H1 (cell line): ENCODE results near the gene ZBTB7B. TPM values are rescaled to one million over a fixed set of nuclear protein-coding genes. Genes with fewer than 3 reads are reported as not detected.

Source experiments
- CTCF ChIA-PET: fragments of 300-600 bp; sonication (Branson Sonifier 250); formaldehyde crosslinking; loops from one replicate; lab custom pipeline; 2021; ENCODE audit not compliant: partially characterized antibody; lab: Charles Lee
- POLR2A ChIA-PET: fragments of 300-600 bp; sonication (Branson Sonifier 250); formaldehyde crosslinking; loops from one replicate; lab custom pipeline; 2021; ENCODE audit warnings: inconsistent platforms; ENCODE audit not compliant: partially characterized antibody; lab: Charles Lee
- DNase-seq, 2 experiments: peaks; one replicate each; pipeline versions ENCODE4 v3.0.0 to v3.0.0-alpha.2; 2010 to 2022; ENCODE audit warnings: low spot score in 2 of 2, low read depth in 1 of 2, mixed read lengths in 1 of 2
- FAIRE-seq: peaks from 2 replicates; lab custom pipeline; 2011; peaks lifted over from hg19 to GRCh38; lab: Jason Lieb, UNC
- H2AFZ ChIP-seq: 2 replicates; pipeline ENCODE4 v1.8.1; 2012; ENCODE audit warnings: low read length, inconsistent platforms
- H2AK5ac ChIP-seq: 2 replicates; pipeline ENCODE4 v1.6.1; 2013; ENCODE audit warnings: low read depth, low read length
- H2BK120ac ChIP-seq: replicated peaks from 2 replicates; pipeline ENCODE3; 2013; ENCODE audit warnings: low read depth, low read length, inconsistent platforms
- H2BK12ac ChIP-seq: 2 replicates; pipeline ENCODE4 v1.6.1; 2013; ENCODE audit warnings: low read depth, low read length
- H2BK15ac ChIP-seq: 2 replicates; pipeline ENCODE4 v1.6.1; 2013; ENCODE audit warnings: low read length
- H2BK20ac ChIP-seq: 2 replicates; pipeline ENCODE4 v1.6.1; 2013; ENCODE audit warnings: low read length
- H2BK5ac ChIP-seq: 2 replicates; pipeline ENCODE4 v1.6.1; 2013; ENCODE audit warnings: low read depth, low read length
- H3K14ac ChIP-seq: 2 replicates; pipeline ENCODE4 v1.6.1; 2013; ENCODE audit warnings: inconsistent platforms; ENCODE audit not compliant: insufficient read length
- H3K18ac ChIP-seq: 2 replicates; pipeline ENCODE4 v1.6.1; 2013; ENCODE audit warnings: low read length; ENCODE audit errors: extremely low read depth
- H3K23ac ChIP-seq: 2 replicates; pipeline ENCODE4 v1.6.1; 2013; ENCODE audit warnings: inconsistent platforms; ENCODE audit not compliant: insufficient read length
- H3K23me2 ChIP-seq: 2 replicates; pipeline ENCODE4 v1.6.1; 2013; ENCODE audit warnings: low read depth, low read length
- H3K27ac ChIP-seq: 2 replicates; pipeline ENCODE4 v1.6.1; 2011; ENCODE audit warnings: low read depth, low read length, inconsistent platforms
- H3K27me3 ChIP-seq, 4 experiments: replicated peaks in 1 of 4; 1 replicate in 1 of 4; 2 replicates in 3 of 4; pipeline versions ENCODE4 v1.6.1 to v1.8.1; 2011 to 2013; ENCODE audit warnings: low read length in 3 of 4, mild to moderate bottlenecking in 3 of 4, inconsistent platforms in 2 of 4, mixed read lengths in 2 of 4, moderate library complexity in 1 of 4; ENCODE audit not compliant: control insufficient read depth in 3 of 4, insufficient read depth in 3 of 4; ENCODE audit errors: extremely low read depth in 1 of 4
- H3K36me3 ChIP-seq, 4 experiments: 2 replicates each; pipeline versions ENCODE4 v1.6.1 to v1.8.1; 2011 to 2013; ENCODE audit warnings: mild to moderate bottlenecking in 4 of 4, low read length in 3 of 4, moderate library complexity in 2 of 4, control low read depth in 1 of 4, inconsistent platforms in 1 of 4; ENCODE audit not compliant: insufficient read depth in 4 of 4, control insufficient read depth in 2 of 4
- H3K4ac ChIP-seq: replicated peaks from 2 replicates; pipeline ENCODE3; 2013; ENCODE audit warnings: low read length, low read depth, mixed read lengths, inconsistent platforms; ENCODE audit not compliant: insufficient read length
- H3K4me1 ChIP-seq, 4 experiments: replicated peaks in 1 of 4; 1 replicate in 1 of 4; 2 replicates in 3 of 4; pipeline versions ENCODE4 v1.6.1 to v1.8.1; 2011 to 2013; ENCODE audit warnings: low read length in 3 of 4, inconsistent platforms in 2 of 4, mixed read lengths in 1 of 4; ENCODE audit not compliant: insufficient read depth in 4 of 4, control insufficient read depth in 3 of 4
- H3K4me2 ChIP-seq, 2 experiments: 2 replicates each; pipeline versions ENCODE4 v1.6.1 to v1.8.1; 2011 to 2013; ENCODE audit warnings: low read depth in 2 of 2, low read length in 2 of 2, control low read depth in 1 of 2, inconsistent platforms in 1 of 2, mild to moderate bottlenecking in 1 of 2; ENCODE audit not compliant: insufficient read depth in 1 of 2
- H3K4me3 ChIP-seq, 4 experiments: fragments of 200-600, 300-600 bp in 1 of 4; sonication (generic), shearing (Covaris generic), sonication (Bioruptor Twin) in 1 of 4; 2 replicates each; pipeline versions ENCODE4 v1.5.1 to v1.8.1; 2011 to 2016; ENCODE audit warnings: low read length in 4 of 4, low read depth in 3 of 4, control low read depth in 2 of 4, inconsistent platforms in 2 of 4, mild to moderate bottlenecking in 2 of 4, mixed read lengths in 1 of 4, moderate library complexity in 1 of 4; ENCODE audit not compliant: insufficient read depth in 2 of 4; ENCODE audit errors: extremely low read depth in 1 of 4
- H3K56ac ChIP-seq: replicated peaks from 2 replicates; pipeline ENCODE3; 2013; ENCODE audit warnings: low read depth, mild to moderate bottlenecking, mixed read lengths, low read length, inconsistent platforms; ENCODE audit not compliant: insufficient read length
- H3K79me1 ChIP-seq: 2 replicates; pipeline ENCODE4 v1.6.1; 2013; ENCODE audit warnings: low read depth, low read length, control low read depth
- H3K79me2 ChIP-seq, 2 experiments: 2 replicates each; pipeline versions ENCODE4 v1.6.1 to v1.8.1; 2012 to 2013; ENCODE audit warnings: low read length in 2 of 2, mild to moderate bottlenecking in 2 of 2, inconsistent platforms in 1 of 2; ENCODE audit not compliant: insufficient read depth in 2 of 2, control insufficient read depth in 1 of 2
- H3K9ac ChIP-seq, 4 experiments: replicated peaks in 1 of 4; 1 replicate in 1 of 4; 2 replicates in 3 of 4; pipeline versions ENCODE4 v1.6.1 to v1.8.1; 2011 to 2013; ENCODE audit warnings: low read depth in 3 of 4, low read length in 3 of 4, control low read depth in 2 of 4, mild to moderate bottlenecking in 2 of 4, moderate library complexity in 2 of 4, inconsistent platforms in 1 of 4; ENCODE audit errors: extremely low read depth in 1 of 4
- H3K9me3 ChIP-seq, 2 experiments: 2 replicates each; pipeline versions ENCODE4 v1.6.1 to v1.8.1; 2012 to 2013; ENCODE audit warnings: mild to moderate bottlenecking in 2 of 2, moderate library complexity in 2 of 2, control low read depth in 1 of 2, inconsistent platforms in 1 of 2, low read depth in 1 of 2, low read length in 1 of 2, mixed read lengths in 1 of 2; ENCODE audit not compliant: insufficient read depth in 2 of 2
- H4K20me1 ChIP-seq, 2 experiments: replicated peaks in 1 of 2; 2 replicates each; pipeline versions ENCODE3 to v1.8.1; 2011 to 2013; ENCODE audit warnings: inconsistent platforms in 2 of 2, low read length in 2 of 2, mild to moderate bottlenecking in 1 of 2; ENCODE audit not compliant: insufficient read depth in 2 of 2, control insufficient read depth in 1 of 2
- H4K5ac ChIP-seq: 2 replicates; pipeline ENCODE4 v1.6.1; 2013; ENCODE audit warnings: low read length, low read depth, mixed read lengths, inconsistent platforms; ENCODE audit not compliant: insufficient read length
- H4K8ac ChIP-seq: 2 replicates; pipeline ENCODE4 v1.8.0; 2013; ENCODE audit warnings: mild to moderate bottlenecking, moderate library complexity, low read length, inconsistent platforms; ENCODE audit not compliant: insufficient read depth; ENCODE audit errors: extremely low read depth
- H4K91ac ChIP-seq: replicated peaks from 2 replicates; pipeline ENCODE3; 2013; ENCODE audit warnings: low read length, mixed read lengths, inconsistent platforms; ENCODE audit not compliant: insufficient read length
- ASH2L ChIP-seq: fragments of 200-600, 300-600 bp; sonication (generic); IDR thresholded peaks from one replicate; pipeline ENCODE4 v1.7.1; 2017; ENCODE audit warnings: low read length
- NANOG ChIP-seq: IDR thresholded peaks from 2 replicates; pipeline ENCODE4 v1.6.1; 2011; ENCODE audit warnings: low read length, low read depth, mild to moderate bottlenecking, inconsistent platforms; ENCODE audit not compliant: insufficient read depth, poor library complexity, severe bottlenecking
- WGBS, 2 experiments: shearing (Covaris generic) in 1 of 2; methylation state at CpG; one replicate each; pipeline versions ENCODE4 v1.1.6 to v1.1.7; 2013 to 2015; ENCODE audit warnings: low lambda C conversion rate in 2 of 2, mixed read lengths in 2 of 2, inconsistent platforms in 1 of 2, low coverage in 1 of 2, missing lambda C conversion rate in 1 of 2; ENCODE audit not compliant: insufficient replicate concordance in 2 of 2, insufficient coverage in 1 of 2, insufficient read length in 1 of 2; ENCODE audit errors: extremely low coverage in 1 of 2, missing lambda C conversion rate in 1 of 2; 5-methylcytosine and 5-hydroxymethylcytosine counted together
- polyA plus RNA-seq, 7 experiments: library from polyadenylated mRNA; depleted of rRNA in 3 of 7; stranded (reverse) in 5 of 7; unstranded in 2 of 7; fragments of >200 nt in 5 of 7; fragments of 200-250 nt in 2 of 7; gene quantifications; 1 replicate in 5 of 7; 2 replicates in 1 of 7; 4 replicates in 1 of 7; pipeline versions ENCODE4 v1.2.1 to v1.2.3, GENCODE V29; 2011 to 2013; ENCODE audit warnings: missing spikeins in 2 of 7, mixed read lengths in 2 of 7
- total RNA-seq: library from RNA; stranded (reverse); fragmentation: NEBNext Ultra II Directional; extraction: Animal tissue kit (Norgen Biotek cat#: 25700); gene quantifications from 2 replicates; pipeline ENCODE4 v1.2.1, GENCODE V29; 2021

ZBTB7B gene
- total and polyA plus RNA-seq, 2 of the 8 experiments (the other 6 are each of a cell fraction or from before 2014, with no cell fraction given): 24.5 to 36.9 TPM

DNA sequence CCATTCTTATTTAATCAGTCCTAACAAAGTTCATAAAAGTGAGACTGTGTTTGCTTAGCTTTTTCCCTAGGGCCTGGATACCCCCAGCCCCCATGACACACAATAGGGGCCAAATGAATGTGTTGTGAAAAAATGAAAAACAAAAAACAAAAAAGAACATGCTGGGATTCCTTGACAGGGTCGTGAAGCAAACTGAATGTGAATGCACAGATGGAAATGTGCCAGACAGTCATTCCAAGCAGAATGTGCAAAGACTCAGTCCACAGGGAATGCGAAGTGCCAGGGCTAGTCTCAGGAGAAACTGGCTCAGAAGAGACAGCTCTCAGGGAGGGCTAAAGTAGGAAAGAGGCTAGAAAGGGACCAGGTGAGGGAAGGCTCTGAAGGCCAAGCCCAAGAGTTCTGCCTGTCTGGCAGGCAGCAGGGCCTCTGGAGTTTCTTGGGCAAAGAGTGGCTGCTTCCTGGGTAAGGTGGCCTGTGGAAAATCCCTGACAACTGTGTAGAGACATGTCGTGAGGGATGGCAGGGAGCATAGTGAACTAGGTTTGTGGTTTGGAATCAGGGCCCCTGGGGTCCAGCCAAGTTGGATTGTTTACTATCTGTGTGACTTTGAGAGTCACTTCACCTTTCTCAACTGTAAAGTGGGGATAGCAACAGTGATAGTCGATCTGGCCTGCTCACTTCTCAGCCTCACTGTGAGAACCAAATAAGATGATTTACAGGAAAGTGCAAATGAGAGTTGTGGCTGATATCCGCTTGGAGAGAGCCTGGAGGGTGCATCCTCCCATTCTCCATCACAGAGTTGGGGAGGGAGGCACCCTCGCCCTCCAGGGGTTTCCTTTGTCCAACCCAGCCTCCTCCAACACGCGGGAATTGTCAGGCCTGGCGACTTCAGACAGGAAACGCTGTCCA lies 47.3 kb downstream of the ZBTB7B start:
- H3K56ac ChIP-seq: no peak overlapping the region
- CTCF ChIA-PET: interaction anchor here (0.8 to 33.9 kb wide), 18 partner anchors 3 to 476 kb away, joined by 3 to 907 read pairs (median 4); partner anchors contain the start of genes ADAM15, EFNA3, EFNA4 and LENEP
- no peak overlapping the region for H3K23ac ChIP-seq
- no peaks in the 10 kb centered on the region for H3K9me3 ChIP-seq
- peak overlapping the region in 2 of 4 experiments; percentile 50 to 54; a peak in 5 of 7 replicates for H3K9ac ChIP-seq
- H4K5ac ChIP-seq: peak overlapping the region; percentile 20
- no peak overlapping the region for H4K8ac ChIP-seq
- peak overlapping the region; percentile 92 for H2BK15ac ChIP-seq
- H2BK12ac ChIP-seq: peak overlapping the region; percentile 46; the same call in 1 of the 2 replicates
- H4K91ac ChIP-seq: peak overlapping the region; percentile 36
- H3K4me1 ChIP-seq: peaks cover 4 to 28% (median 10%) of the 10 kb centered on the region in 4 experiments; a peak in 6 of 7 replicates
- H3K79me2 ChIP-seq: no peaks in the 10 kb centered on the region
- peak overlapping the region in 1 of 4 experiments; percentile 76; a peak in 3 of 8 replicates for H3K4me3 ChIP-seq
- H3K36me3 ChIP-seq: no peaks in the 10 kb centered on the region
- DNase-seq (no peak), FAIRE-seq (no peak)
- peak overlapping the region; percentile 92 for H2AFZ ChIP-seq
- H3K27me3 ChIP-seq: peaks cover 0 to 18% (median 12%) of the 10 kb centered on the region in 4 experiments; a peak in 5 of 7 replicates
- peak overlapping the region; percentile 42 to 100 for H3K4me2 ChIP-seq
- peaks cover 2 to 7% of the 10 kb centered on the region in 2 experiments for H4K20me1 ChIP-seq
- no peaks in the 10 kb centered on the region for H3K79me1 ChIP-seq
- H3K18ac ChIP-seq: peak overlapping the region; percentile 76; the same call in 1 of the 2 replicates
- POLR2A ChIA-PET: interaction anchor here (0.9 to 2.0 kb wide), 6 partner anchors 11 to 89 kb away, joined by 3 to 9 read pairs (median 4); partner anchors contain the start of gene PYGO2
- WGBS, 2 experiments: 31% methylated on average over 10 of the region's 10 CpGs; no CpG with 5 or more reads in 1 of the 2 experiments
- H3K27ac ChIP-seq: no peak overlapping the region
- H3K14ac ChIP-seq: no peak overlapping the region
- H3K23me2 ChIP-seq: peaks cover 16% of the 10 kb centered on the region
- H2BK120ac ChIP-seq: no peak overlapping the region
- peak overlapping the region; percentile 34; the same call in 1 of the 2 replicates for H2AK5ac ChIP-seq
- H3K4ac ChIP-seq: peak overlapping the region; percentile 57
- 0 out of 2 replicates have a peak overlapping the region, but pooled peaks have one; percentile 90 for H2BK20ac ChIP-seq
- H2BK5ac ChIP-seq: no peak overlapping the region
- TF ChIP-seq NANOG (no peak), ASH2L (peak; percentile 66)
